LNCaP clone FGC (cell line): Measurements from ENCODE around the gene PRKG1.
"Not testable (repeated sequence)": the region's sequence is repeated elsewhere in the genome, so short reads cannot be mapped to it uniquely, and the experiment has no call there.

ENCODE experiments used
- DNase-seq: peaks from one replicate; pipeline ENCODE4 v3.0.0-alpha.2; 2011; ENCODE audit warnings: low read depth
- H3K4me3 ChIP-seq: 2 replicates; pipeline ENCODE4 v1.5.1; 2011; ENCODE audit warnings: mild to moderate bottlenecking, low read depth, low read length, control low read depth
- CTCF ChIP-seq: IDR thresholded peaks from 2 replicates; pipeline ENCODE4 v1.5.1; 2012; ENCODE audit warnings: mild to moderate bottlenecking; ENCODE audit not compliant: control insufficient read depth, insufficient read depth; ENCODE audit errors: extremely low read depth

Gene PRKG1

DNA sequence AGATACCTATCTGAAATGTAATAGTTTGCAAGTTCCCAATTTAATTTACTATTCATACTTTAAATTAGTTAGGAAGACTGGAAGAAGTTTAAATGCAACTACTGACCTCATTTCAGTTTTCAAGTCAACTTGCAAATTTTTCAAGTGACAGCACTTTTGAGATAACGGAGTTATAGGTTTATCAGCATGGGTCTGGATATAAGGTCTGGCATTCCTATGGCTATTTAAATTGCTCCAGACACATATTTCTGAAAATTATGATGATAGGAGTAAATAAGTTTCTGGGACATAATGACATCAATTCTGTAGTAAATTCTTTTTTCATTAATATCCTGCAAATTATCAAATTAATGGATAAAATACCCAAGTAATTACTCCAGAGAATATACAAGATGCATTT is 251.9 kb downstream of the PRKG1 start:
- no peak for DNase-seq

GRCh38 chr10:51327432-51327831 is 253.1 kb downstream of the PRKG1 start:
- no peak overlapping the region for H3K4me3 ChIP-seq
- no peak for TF ChIP-seq CTCF
- DNase-seq, result no peak

More for the DNA sequence above, 251.9 kb downstream of the PRKG1 start:
- TF ChIP-seq CTCF, result no peak
- no peak overlapping the region for H3K4me3 ChIP-seq

DNA sequence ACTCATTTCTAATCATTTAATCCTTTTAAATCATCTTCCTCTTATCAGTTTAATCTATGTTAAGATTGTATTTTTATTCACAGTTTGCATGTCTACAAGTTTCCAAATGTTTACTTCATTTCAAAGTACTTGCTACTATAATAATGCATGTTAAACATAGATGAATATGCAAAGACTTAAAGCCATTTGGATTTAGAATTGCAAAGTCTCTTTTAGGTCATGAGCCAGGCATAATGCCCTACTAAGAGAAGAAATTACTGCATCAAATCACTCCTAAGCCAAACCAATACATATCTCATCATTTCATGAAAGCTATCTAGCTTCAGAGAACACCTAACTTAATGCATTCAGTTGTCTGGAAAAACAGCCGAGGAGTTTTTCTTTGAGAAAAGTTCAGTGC is 266.1 kb downstream of the PRKG1 start:
- H3K4me3 ChIP-seq, result no peak overlapping the region
- DNase-seq, result no peak
- no peak for TF ChIP-seq CTCF

DNA sequence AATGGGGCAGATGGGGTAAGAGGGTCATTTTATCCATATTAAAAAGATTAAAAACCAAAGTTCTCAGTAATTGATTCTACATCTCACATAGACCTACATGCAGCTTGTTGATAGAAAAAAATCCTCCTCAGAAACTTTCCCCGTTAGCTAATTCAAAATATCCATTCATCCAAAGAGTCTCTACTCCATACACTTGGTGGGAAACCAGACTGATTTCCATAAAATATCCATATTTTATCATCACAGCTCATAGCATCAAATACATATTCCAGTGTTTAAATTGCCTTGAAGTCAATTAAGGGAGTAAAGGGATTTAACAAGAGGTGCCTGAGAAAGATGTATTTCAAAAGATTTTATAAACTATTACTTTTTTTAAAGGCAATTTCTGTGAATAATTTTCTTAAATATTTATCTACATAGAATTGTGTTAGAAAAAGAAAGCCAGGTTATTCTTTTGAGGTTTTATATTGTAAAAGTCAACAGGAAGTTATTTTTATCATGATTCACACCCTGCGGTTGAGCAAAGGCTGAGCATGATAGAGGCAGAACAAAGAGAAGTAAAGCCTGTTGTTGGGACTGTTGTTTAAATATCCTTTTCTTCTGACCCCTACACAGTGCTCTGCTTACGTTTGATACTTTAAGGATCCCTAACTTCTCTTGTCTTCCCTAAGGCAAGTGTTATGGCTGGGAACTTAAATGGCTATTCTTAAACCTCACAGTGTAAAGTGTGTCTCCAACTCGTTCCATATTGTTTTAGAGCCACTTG is 266.7 kb downstream of the PRKG1 start:
- H3K4me3 ChIP-seq, result no peak overlapping the region
- no peak for TF ChIP-seq CTCF
- DNase-seq, result no peak

- not testable (repeated sequence) for DNase-seq, H3K4me3 ChIP-seq
Observed at GRCh38 chr10:51341745-51342144, 267.5 kb downstream of the PRKG1 start.

DNA sequence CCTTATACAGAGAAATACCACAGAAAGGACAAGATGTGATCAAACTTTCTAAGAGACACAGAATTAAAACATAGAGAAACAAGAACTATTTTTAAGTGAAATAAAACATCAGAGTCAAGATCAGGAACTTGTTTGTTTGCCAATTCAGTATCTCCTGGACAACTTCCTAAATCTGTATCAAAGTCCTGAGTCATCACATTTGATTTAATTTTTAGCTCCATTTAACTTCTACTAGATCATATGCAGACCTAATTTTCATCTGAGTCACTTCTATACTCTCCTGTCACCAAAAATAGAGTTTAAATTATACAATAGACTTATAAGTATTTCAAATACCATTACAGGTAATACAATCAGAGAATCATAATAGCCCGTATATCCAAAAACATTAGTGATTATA is 268.1 kb downstream of the PRKG1 start:
- DNase-seq, result no peak
- TF ChIP-seq CTCF, result no peak
- no peak overlapping the region for H3K4me3 ChIP-seq

- DNase-seq, result no peak
- H3K4me3 ChIP-seq, result no peak overlapping the region
- TF ChIP-seq CTCF, result no peak
Observed at GRCh38 chr10:51343391-51343790, 269.1 kb downstream of the PRKG1 start.
